HCT116 (cell line): ENCODE measurements around the gene TCF23. TPM values are rescaled to one million over a fixed set of nuclear protein-coding genes. Genes with fewer than 3 reads are reported as not detected.

Experiments
- ATAC-seq: fragments of 200-7000 bp; cut with Tn5 transposase; 2 replicates; pipeline ENCODE4 v1.9.1; 2020; ENCODE audit warnings: mild to moderate bottlenecking, moderate library complexity
- BruUV-seq: library from RNA; stranded (reverse); fragments of 400-500 nt; replicated peaks from 2 replicates; lab custom pipeline; 2021; lab: Mats Ljungman, UMichigan
- CTCF ChIA-PET: fragments of 300-600 bp; sonication (Branson Sonifier 250); formaldehyde crosslinking; loops from one replicate; lab custom pipeline; 2021; ENCODE audit warnings: antibody characterized with exemption; lab: Charles Lee
- POLR2A ChIA-PET: fragments of 300-600, 350-600 bp; sonication (Branson Sonifier 250); formaldehyde crosslinking; loops from one replicate; lab custom pipeline; 2021; ENCODE audit warnings: antibody characterized with exemption; lab: Charles Lee
- RAD21 ChIA-PET, 2 experiments: fragments of 300-600 bp; sonication (Branson Sonifier 250); formaldehyde crosslinking; loops; one replicate each; lab custom pipeline; 2023; ENCODE audit warnings: low total read pairs in 2 of 2; ENCODE audit not compliant: uncharacterized antibody in 2 of 2, unreplicated experiment in 2 of 2, low non-redundant PET in 1 of 2; lab: Charles Lee
- DNase-seq: peaks from one replicate; pipeline ENCODE4 v3.0.0-alpha.2; 2010; ENCODE audit warnings: low read depth, low spot score
- H2AFZ ChIP-seq: fragments of 200-600 bp; shearing (Covaris generic), sonication (generic); 2 replicates; pipeline ENCODE4 v1.6.1; 2017; ENCODE audit warnings: low read depth, mixed run types, mixed read lengths, antibody characterized with exemption, low read length; ENCODE audit not compliant: poor library complexity, severe bottlenecking
- H3K27ac ChIP-seq: 2 replicates; pipeline ENCODE4 v1.5.1; 2012; ENCODE audit warnings: low read depth, low read length
- H3K27me3 ChIP-seq: fragments of 200-600 bp; sonication (generic); 2 replicates; pipeline ENCODE4 v1.6.1; 2016; ENCODE audit warnings: mixed run types, low read length, mixed read lengths; ENCODE audit not compliant: insufficient read depth
- H3K36me3 ChIP-seq, 2 experiments: fragments of 200-500 bp in 1 of 2; fragments of 200-600 bp in 1 of 2; sonication (Bioruptor generic) in 1 of 2; sonication (generic) in 1 of 2; 2 replicates each; pipeline versions ENCODE4 v1.5.1 to v1.6.1; 2014 to 2016; ENCODE audit warnings: low read length in 2 of 2, inconsistent platforms in 1 of 2, mixed read lengths in 1 of 2, mixed run types in 1 of 2; ENCODE audit not compliant: insufficient read depth in 2 of 2, control insufficient read depth in 1 of 2
- H3K4me1 ChIP-seq, 2 experiments: fragments of 200-600 bp in 1 of 2; sonication (generic) in 1 of 2; 2 replicates each; pipeline versions ENCODE4 v1.5.1 to v1.6.1; 2012 to 2017; ENCODE audit warnings: low read length in 2 of 2, inconsistent platforms in 1 of 2, mild to moderate bottlenecking in 1 of 2, mixed read lengths in 1 of 2, mixed run types in 1 of 2, moderate library complexity in 1 of 2; ENCODE audit not compliant: insufficient read depth in 2 of 2, control insufficient read depth in 1 of 2
- H3K4me2 ChIP-seq: fragments of 200-600 bp; sonication (generic); 2 replicates; pipeline ENCODE4 v1.6.1; 2017; ENCODE audit warnings: mixed run types, low read length, mixed read lengths
- H3K4me3 ChIP-seq, 2 experiments: fragments of 200-600 bp in 1 of 2; sonication (generic) in 1 of 2; replicated peaks in 1 of 2; 2 replicates each; pipeline ENCODE4 v1.5.1; 2011 to 2016; ENCODE audit warnings: low read length in 2 of 2, control low read depth in 1 of 2, low read depth in 1 of 2, mild to moderate bottlenecking in 1 of 2, mixed read lengths in 1 of 2, mixed run types in 1 of 2
- H3K79me2 ChIP-seq: fragments of 200-600 bp; sonication (generic); 2 replicates; pipeline ENCODE4 v1.6.1; 2017; ENCODE audit warnings: mild to moderate bottlenecking, mixed run types, low read length, moderate library complexity, mixed read lengths; ENCODE audit not compliant: insufficient read depth
- H3K9ac ChIP-seq: fragments of 200-600 bp; sonication (generic); 2 replicates; pipeline ENCODE4 v1.6.1; 2016; ENCODE audit warnings: low read length, mixed read lengths
- H3K9me2 ChIP-seq: fragments of 200-600 bp; sonication (generic), shearing (Covaris generic); 2 replicates; pipeline ENCODE4 v1.6.1; 2017; ENCODE audit warnings: mixed run types, mild to moderate bottlenecking, moderate library complexity; ENCODE audit not compliant: insufficient read depth
- H3K9me3 ChIP-seq, 2 experiments: fragments of 200-500 bp in 1 of 2; fragments of 200-600 bp in 1 of 2; sonication (Bioruptor generic) in 1 of 2; sonication (generic) in 1 of 2; 2 replicates each; pipeline ENCODE4 v1.6.1; 2014 to 2017; ENCODE audit warnings: low read length in 2 of 2, mixed read lengths in 2 of 2, inconsistent platforms in 1 of 2, low read depth in 1 of 2, mild to moderate bottlenecking in 1 of 2, mixed run types in 1 of 2, moderate library complexity in 1 of 2; ENCODE audit not compliant: control insufficient read depth in 1 of 2, insufficient read depth in 1 of 2
- H4K20me1 ChIP-seq: fragments of 200-600 bp; sonication (generic), shearing (Covaris generic); 2 replicates; pipeline ENCODE4 v1.6.1; 2017; ENCODE audit warnings: mixed run types, mild to moderate bottlenecking, moderate library complexity; ENCODE audit not compliant: insufficient read depth
- CBX3 ChIP-seq: IDR thresholded peaks from 2 replicates; pipeline ENCODE4 v1.6.1; 2012; ENCODE audit warnings: low read depth
- EGR1 ChIP-seq: IDR thresholded peaks from 2 replicates; pipeline ENCODE4 v1.6.1; 2012; ENCODE audit warnings: low read depth
- EZH2phosphoT487 ChIP-seq: fragments of 200-600 bp; IDR thresholded peaks from 2 replicates; pipeline ENCODE4 v1.6.1; 2018; ENCODE audit warnings: antibody characterized with exemption, borderline replicate concordance
- JUND ChIP-seq: IDR thresholded peaks from 2 replicates; pipeline ENCODE4 v1.6.1; 2012
- POLR2A ChIP-seq: IDR thresholded peaks from 2 replicates; pipeline ENCODE4 v1.7.0; 2011; ENCODE audit warnings: borderline replicate concordance; ENCODE audit not compliant: insufficient read depth, insufficient read length; ENCODE audit errors: extremely low read depth
- POLR2AphosphoS5 ChIP-seq: IDR thresholded peaks from 2 replicates; pipeline ENCODE4 v1.6.1; 2011; ENCODE audit warnings: mild to moderate bottlenecking, low read depth, low read length, moderate library complexity
- SIN3A ChIP-seq: IDR thresholded peaks from 2 replicates; pipeline ENCODE4 v1.6.1; 2012; ENCODE audit warnings: low read depth
- SP1 ChIP-seq: IDR thresholded peaks from 2 replicates; pipeline ENCODE4 v1.6.1; 2012; ENCODE audit warnings: low read depth
- SRF ChIP-seq: IDR thresholded peaks from 2 replicates; pipeline ENCODE4 v1.6.1; 2012; ENCODE audit warnings: low read depth
- YY1 ChIP-seq: IDR thresholded peaks from 2 replicates; pipeline ENCODE4 v1.6.1; 2011; ENCODE audit warnings: low read length, low read depth, moderate library complexity, mild to moderate bottlenecking; ENCODE audit not compliant: insufficient replicate concordance; ENCODE audit errors: extremely low read depth
- ZFX ChIP-seq: fragments of 450-650 bp; IDR thresholded peaks from 2 replicates; pipeline ENCODE4 v1.6.1; 2017
- ZNF274 ChIP-seq: fragments of 200-500 bp; sonication (Bioruptor generic); IDR thresholded peaks from 2 replicates; pipeline ENCODE4 v1.6.1; 2014; ENCODE audit warnings: mild to moderate bottlenecking, low read depth, low read length, inconsistent platforms
- intact Hi-C: fragments of 100-400 bp; cut with micrococcal nuclease; formaldehyde crosslinking; loops from 2 replicates; pipeline ENCODE4 v1.10.0; 2022
- total RNA-seq: library from RNA; stranded (reverse); gene quantifications from one replicate; pipeline ENCODE4 v1.2.1, GENCODE V29; 2021; ENCODE audit not compliant: unreplicated experiment
- TF ChIP-seq, protein P1 (sequence below): IDR thresholded peaks from 2 replicates; pipeline ENCODE4 v1.6.1; 2012
- TF ChIP-seq, protein P2 (sequence below): IDR thresholded peaks from 2 replicates; pipeline ENCODE4 v1.6.1; 2012
- TF ChIP-seq, protein P3 (sequence below), 3 experiments: fragments of 200-600 bp in 1 of 3; sonication (generic) in 1 of 3; IDR thresholded peaks in 2 of 3; conservative IDR thresholded peaks in 1 of 3; 2 replicates each; pipeline ENCODE4 v1.5.1; 2012 to 2017; ENCODE audit warnings: low read depth in 2 of 3, low read length in 2 of 3, antibody characterized with exemption in 1 of 3, borderline replicate concordance in 1 of 3, control low read depth in 1 of 3, mild to moderate bottlenecking in 1 of 3, mixed read lengths in 1 of 3, mixed run types in 1 of 3, moderate library complexity in 1 of 3; ENCODE audit not compliant: insufficient read depth in 1 of 3

Gene TCF23
- total RNA-seq, 1 experiment from 2014 or later, result not detected

DNA sequence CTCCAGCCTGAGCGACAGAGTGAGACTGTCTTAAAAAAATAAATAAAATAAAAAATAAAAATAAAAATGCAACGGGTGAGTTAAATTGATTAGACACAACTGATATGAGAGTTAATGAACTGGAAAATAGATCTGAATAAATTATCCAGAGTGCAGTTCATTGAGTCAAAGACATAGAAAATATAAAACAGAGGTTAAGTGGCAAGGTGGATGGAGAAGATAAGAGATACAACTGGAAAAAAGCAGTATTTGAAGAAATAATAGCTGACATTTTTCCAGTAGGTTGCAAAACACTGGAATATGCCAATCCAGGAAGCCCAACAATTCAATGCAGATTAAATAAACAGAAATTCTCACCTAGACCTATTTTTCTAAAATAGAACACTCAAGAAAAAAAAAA lies 40.6 kb upstream of the TCF23 start:
- no peak overlapping the region for H3K27ac ChIP-seq
- H3K4me2 ChIP-seq, result no peak overlapping the region
- intact Hi-C loops, result no loop called here
- ChIA-PET RAD21 (no interaction called here), POLR2A (no interaction called here), CTCF (interaction anchor here (1.4 kb wide), 1 partner anchor 83 kb away, joined by 4 read pairs; no protein-coding TSS in a partner anchor)
- no peak overlapping the region for H3K9ac ChIP-seq
- H3K79me2 ChIP-seq, result no peaks in the 10 kb centered on the region
- ATAC-seq (no peak), DNase-seq (no peak)
- no TSS peak for BruUV-seq
- H4K20me1 ChIP-seq, result no peaks in the 10 kb centered on the region
- no peaks in the 10 kb centered on the region for H3K27me3 ChIP-seq
- no peak overlapping the region for H3K4me3 ChIP-seq
- no peaks in the 10 kb centered on the region for H3K9me3 ChIP-seq
- H3K4me1 ChIP-seq, result no peaks in the 10 kb centered on the region
- no peak overlapping the region for H2AFZ ChIP-seq
- H3K36me3 ChIP-seq, result no peaks in the 10 kb centered on the region
- TF ChIP-seq CBX3 (no peak), ZFX (no peak), POLR2A (no peak), POLR2AphosphoS5 (no peak), SRF (no peak)
- no peaks in the 10 kb centered on the region for H3K9me2 ChIP-seq

DNA sequence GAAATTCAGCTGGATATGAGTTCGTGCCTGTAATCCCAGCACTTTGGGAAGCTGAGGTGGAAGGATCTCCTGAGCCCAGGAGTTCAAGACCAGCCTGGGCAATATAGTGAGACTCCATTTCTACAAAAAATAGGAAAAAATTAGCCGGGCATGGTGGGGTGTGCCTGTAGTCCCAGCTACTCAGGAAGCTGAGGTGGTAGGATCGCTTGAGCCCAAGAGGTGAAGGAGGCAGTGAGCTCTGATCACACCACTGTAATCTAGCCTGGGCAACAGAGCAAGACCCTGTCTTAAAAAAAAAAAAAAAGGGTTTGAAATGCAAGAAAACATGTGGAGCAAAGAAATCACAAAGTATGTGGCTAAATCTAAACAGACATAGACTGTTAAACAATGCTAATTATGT lies 39.7 kb upstream of the TCF23 start:
- Histone ChIP-seq H4K20me1 (no peaks in the 10 kb centered on the region), H3K9ac (no peak overlapping the region), H3K4me3 (no peak overlapping the region), H3K27ac (no peak overlapping the region), H2AFZ (no peak overlapping the region), H3K4me1 (no peaks in the 10 kb centered on the region), H3K27me3 (no peaks in the 10 kb centered on the region), H3K36me3 (no peaks in the 10 kb centered on the region), H3K79me2 (no peaks in the 10 kb centered on the region), H3K9me2 (no peaks in the 10 kb centered on the region), H3K4me2 (no peak overlapping the region), H3K9me3 (no peaks in the 10 kb centered on the region)
- ChIA-PET RAD21 (no interaction called here), CTCF (interaction anchor here (1.4 kb wide), 2 partner anchors 23 to 83 kb away, joined by 4 read pairs; partner anchors contain the start of gene KHK), POLR2A (no interaction called here)
- intact Hi-C loops, result no loop called here
- no peak for ATAC-seq
- BruUV-seq, result no TSS peak
- TF ChIP-seq EGR1 (no peak), YY1 (no peak), EZH2phosphoT487 (no peak), ZNF274 (no peak), SP1 (no peak), SIN3A (no peak), ZFX (no peak), SRF (no peak), JUND (no peak), CBX3 (no peak)
- TF ChIP-seq, protein P1, sequence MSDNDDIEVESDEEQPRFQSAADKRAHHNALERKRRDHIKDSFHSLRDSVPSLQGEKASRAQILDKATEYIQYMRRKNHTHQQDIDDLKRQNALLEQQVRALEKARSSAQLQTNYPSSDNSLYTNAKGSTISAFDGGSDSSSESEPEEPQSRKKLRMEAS, result no peak
- TF ChIP-seq, protein P2, sequence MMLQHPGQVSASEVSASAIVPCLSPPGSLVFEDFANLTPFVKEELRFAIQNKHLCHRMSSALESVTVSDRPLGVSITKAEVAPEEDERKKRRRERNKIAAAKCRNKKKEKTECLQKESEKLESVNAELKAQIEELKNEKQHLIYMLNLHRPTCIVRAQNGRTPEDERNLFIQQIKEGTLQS, result no peak
- TF ChIP-seq, protein P3, sequence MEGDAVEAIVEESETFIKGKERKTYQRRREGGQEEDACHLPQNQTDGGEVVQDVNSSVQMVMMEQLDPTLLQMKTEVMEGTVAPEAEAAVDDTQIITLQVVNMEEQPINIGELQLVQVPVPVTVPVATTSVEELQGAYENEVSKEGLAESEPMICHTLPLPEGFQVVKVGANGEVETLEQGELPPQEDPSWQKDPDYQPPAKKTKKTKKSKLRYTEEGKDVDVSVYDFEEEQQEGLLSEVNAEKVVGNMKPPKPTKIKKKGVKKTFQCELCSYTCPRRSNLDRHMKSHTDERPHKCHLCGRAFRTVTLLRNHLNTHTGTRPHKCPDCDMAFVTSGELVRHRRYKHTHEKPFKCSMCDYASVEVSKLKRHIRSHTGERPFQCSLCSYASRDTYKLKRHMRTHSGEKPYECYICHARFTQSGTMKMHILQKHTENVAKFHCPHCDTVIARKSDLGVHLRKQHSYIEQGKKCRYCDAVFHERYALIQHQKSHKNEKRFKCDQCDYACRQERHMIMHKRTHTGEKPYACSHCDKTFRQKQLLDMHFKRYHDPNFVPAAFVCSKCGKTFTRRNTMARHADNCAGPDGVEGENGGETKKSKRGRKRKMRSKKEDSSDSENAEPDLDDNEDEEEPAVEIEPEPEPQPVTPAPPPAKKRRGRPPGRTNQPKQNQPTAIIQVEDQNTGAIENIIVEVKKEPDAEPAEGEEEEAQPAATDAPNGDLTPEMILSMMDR (IDR thresholded peaks at IDR 0.05 in 2 of 3, conservative IDR thresholded peaks at IDR 0.05 in 1 of 3; ENCODE audit: borderline replicate concordance in 1 of 3, insufficient read depth in 1 of 3, low read depth in 2 of 3, low read length in 2 of 3), result no peak
- no peak for DNase-seq
